ENCODE measurements around the gene PTPRS.

PTPRS gene

DNA sequence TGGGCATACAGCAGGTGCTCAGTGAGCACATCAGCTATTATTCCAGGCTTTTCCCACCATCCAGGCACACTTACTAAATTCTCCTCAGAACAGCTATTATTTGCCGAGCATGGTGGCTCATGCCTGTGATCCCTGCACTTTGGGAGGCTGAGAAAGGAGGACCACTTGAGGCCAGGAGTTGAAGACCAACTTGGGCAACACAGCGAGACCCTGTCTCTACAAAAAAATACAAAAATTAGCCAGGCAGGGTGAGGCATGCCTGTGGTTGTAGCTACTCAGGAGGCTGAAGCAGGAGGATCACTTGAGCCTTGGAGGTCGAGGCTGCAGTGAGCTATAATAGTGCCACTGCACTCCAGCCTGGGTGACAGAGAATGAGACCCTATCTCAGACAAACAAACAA is 35.4 kb downstream of the PTPRS start:
- H3K27ac ChIP-seq, result no peak overlapping the region
- H3K79me2 ChIP-seq (ENCODE audit: insufficient read depth, low read depth), result no peaks in the 10 kb centered on the region
- H4K20me1 ChIP-seq (ENCODE audit: insufficient read depth), result no peaks in the 10 kb centered on the region
- no peak overlapping the region for H2AFZ ChIP-seq (ENCODE audit: low read depth)
- TF ChIP-seq CTCF (conservative IDR thresholded peaks at IDR 0.05; ENCODE audit: low read depth, low read length), result no peak
- H3K9ac ChIP-seq, result no peak overlapping the region
- H3K27me3 ChIP-seq (ENCODE audit: insufficient read depth, low read depth), result peaks cover 32% of the 10 kb centered on the region
- H3K4me2 ChIP-seq, result no peak overlapping the region
- H3K4me1 ChIP-seq (ENCODE audit: low read depth, poor library complexity, severe bottlenecking), result no peaks in the 10 kb centered on the region
- H3K36me3 ChIP-seq (ENCODE audit: insufficient read depth), result no peaks in the 10 kb centered on the region
- no peak overlapping the region for H3K4me3 ChIP-seq (IDR thresholded peaks at IDR 0.05; ENCODE audit: insufficient read depth, low read depth, low read length)

DNA sequence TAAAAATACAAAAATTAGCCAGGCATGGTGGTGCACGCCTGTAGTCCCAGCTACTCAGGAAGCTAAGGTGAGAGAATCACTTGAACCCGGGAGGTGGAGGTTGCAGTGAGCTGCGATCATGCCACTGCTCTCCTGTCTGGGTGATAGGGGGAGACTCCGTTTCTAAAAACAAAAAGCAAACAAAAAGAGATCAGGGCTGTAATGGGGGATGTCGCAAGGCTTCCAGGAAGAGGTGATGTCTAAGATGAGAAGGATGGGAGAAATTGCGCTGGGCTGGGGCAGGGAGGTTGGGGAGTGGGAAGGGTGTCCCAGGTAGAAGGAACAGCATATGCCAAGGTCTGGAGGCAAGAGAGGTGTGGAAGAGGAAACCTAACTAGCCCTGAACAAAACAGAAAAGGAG is 36.1 kb downstream of the PTPRS start:
- Histone ChIP-seq H3K79me2 (ENCODE audit: insufficient read depth, low read depth) (no peaks in the 10 kb centered on the region), H2AFZ (ENCODE audit: low read depth) (no peak overlapping the region), H3K4me3 (IDR thresholded peaks at IDR 0.05; ENCODE audit: insufficient read depth, low read depth, low read length) (no peak overlapping the region), H4K20me1 (ENCODE audit: insufficient read depth) (no peaks in the 10 kb centered on the region), H3K36me3 (ENCODE audit: insufficient read depth) (no peaks in the 10 kb centered on the region), H3K27me3 (ENCODE audit: insufficient read depth, low read depth) (peaks cover 32% of the 10 kb centered on the region), H3K9ac (no peak overlapping the region), H3K4me2 (no peak overlapping the region), H3K27ac (no peak overlapping the region), H3K4me1 (ENCODE audit: low read depth, poor library complexity, severe bottlenecking) (no peaks in the 10 kb centered on the region)
- TF ChIP-seq CTCF (conservative IDR thresholded peaks at IDR 0.05; ENCODE audit: low read depth, low read length), result no peak

- no peaks in the 10 kb centered on the region for H3K36me3 ChIP-seq (ENCODE audit: insufficient read depth)
- no peak overlapping the region for H3K9ac ChIP-seq
- H3K27me3 ChIP-seq (ENCODE audit: insufficient read depth, low read depth), result peaks cover 32% of the 10 kb centered on the region
- no peaks in the 10 kb centered on the region for H4K20me1 ChIP-seq (ENCODE audit: insufficient read depth)
- H2AFZ ChIP-seq (ENCODE audit: low read depth), result no peak overlapping the region
- no peak overlapping the region for H3K27ac ChIP-seq
- no peak for TF ChIP-seq CTCF (conservative IDR thresholded peaks at IDR 0.05; ENCODE audit: low read depth, low read length)
- no peaks in the 10 kb centered on the region for H3K79me2 ChIP-seq (ENCODE audit: insufficient read depth, low read depth)
- H3K4me3 ChIP-seq (IDR thresholded peaks at IDR 0.05; ENCODE audit: insufficient read depth, low read depth, low read length), result no peak overlapping the region
- H3K4me2 ChIP-seq, result no peak overlapping the region
- no peaks in the 10 kb centered on the region for H3K4me1 ChIP-seq (ENCODE audit: low read depth, poor library complexity, severe bottlenecking)
These were observed 37.4 kb downstream of the PTPRS start for GRCh38 chr19:5303208-5303607.

DNA sequence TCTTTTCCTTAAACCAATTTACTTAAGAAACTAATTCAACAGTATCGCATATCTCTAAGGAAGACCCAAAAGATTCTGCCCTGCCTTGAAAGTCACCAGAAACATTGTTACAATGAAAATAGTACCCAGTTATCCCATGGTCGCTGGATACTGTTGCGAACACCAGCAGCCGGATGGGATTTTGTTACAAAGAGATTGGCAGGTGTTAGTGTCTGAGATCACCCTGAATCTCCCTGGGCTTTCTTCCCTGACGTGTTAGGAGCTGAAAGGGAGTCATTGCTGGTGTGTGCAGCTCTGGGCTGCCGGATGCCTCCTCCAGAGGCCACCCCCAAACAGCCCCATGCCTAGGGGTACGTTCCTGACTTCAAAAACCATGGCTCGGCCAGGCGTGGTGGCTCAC is 38.2 kb downstream of the PTPRS start:
- H3K9ac ChIP-seq, result no peak overlapping the region
- no peak overlapping the region for H3K27ac ChIP-seq
- H4K20me1 ChIP-seq (ENCODE audit: insufficient read depth), result no peaks in the 10 kb centered on the region
- H3K27me3 ChIP-seq (ENCODE audit: insufficient read depth, low read depth), result peaks cover 25% of the 10 kb centered on the region
- no peak overlapping the region for H3K4me3 ChIP-seq (IDR thresholded peaks at IDR 0.05; ENCODE audit: insufficient read depth, low read depth, low read length)
- H3K36me3 ChIP-seq (ENCODE audit: insufficient read depth), result no peaks in the 10 kb centered on the region
- no peak for TF ChIP-seq CTCF (conservative IDR thresholded peaks at IDR 0.05; ENCODE audit: low read depth, low read length)
- H3K79me2 ChIP-seq (ENCODE audit: insufficient read depth, low read depth), result no peaks in the 10 kb centered on the region
- H3K4me2 ChIP-seq, result no peak overlapping the region
- no peak overlapping the region for H2AFZ ChIP-seq (ENCODE audit: low read depth)
- H3K4me1 ChIP-seq (ENCODE audit: low read depth, poor library complexity, severe bottlenecking), result no peaks in the 10 kb centered on the region

GRCh38 chr19:5299137-5299536 is 41.5 kb downstream of the PTPRS start:
- H3K9ac ChIP-seq, result no peak overlapping the region
- H3K4me3 ChIP-seq (IDR thresholded peaks at IDR 0.05; ENCODE audit: insufficient read depth, low read depth, low read length), result no peak overlapping the region
- no peak overlapping the region for H2AFZ ChIP-seq (ENCODE audit: low read depth)
- no peak overlapping the region for H3K4me2 ChIP-seq
- TF ChIP-seq CTCF (conservative IDR thresholded peaks at IDR 0.05; ENCODE audit: low read depth, low read length), result no peak
- no peak overlapping the region for H3K27ac ChIP-seq
- H3K79me2 ChIP-seq (ENCODE audit: insufficient read depth, low read depth), result no peaks in the 10 kb centered on the region
- H3K4me1 ChIP-seq (ENCODE audit: low read depth, poor library complexity, severe bottlenecking), result no peaks in the 10 kb centered on the region
- H3K36me3 ChIP-seq (ENCODE audit: insufficient read depth), result no peaks in the 10 kb centered on the region
- H3K27me3 ChIP-seq (ENCODE audit: insufficient read depth, low read depth), result peaks cover 11% of the 10 kb centered on the region
- no peaks in the 10 kb centered on the region for H4K20me1 ChIP-seq (ENCODE audit: insufficient read depth)
